H9 (cell line): ENCODE results near the gene TEX44. TPM values are rescaled to one million over a fixed set of nuclear protein-coding genes. Genes with fewer than 3 reads are reported as not detected.

Source experiments
- DNase-seq: peaks from one replicate; pipeline ENCODE4 v3.0.0-alpha.2; 2017
- H2AFZ ChIP-seq: one replicate; pipeline ENCODE4 v1.6.1; 2013; ENCODE audit warnings: mild to moderate bottlenecking, low read length, control low read depth, moderate library complexity
- H2AK5ac ChIP-seq: 2 replicates; pipeline ENCODE4 v1.6.1; 2013; ENCODE audit warnings: low read length, control low read depth, mixed read lengths; ENCODE audit not compliant: insufficient read length
- H2BK120ac ChIP-seq: one replicate; pipeline ENCODE4 v1.6.1; 2013; ENCODE audit warnings: low read depth, mild to moderate bottlenecking, low read length, control low read depth, inconsistent platforms; ENCODE audit not compliant: poor library complexity, severe bottlenecking
- H2BK12ac ChIP-seq: 2 replicates; pipeline ENCODE4 v1.6.1; 2013; ENCODE audit warnings: low read length, control low read depth, mixed read lengths, low read depth; ENCODE audit not compliant: insufficient read length
- H2BK15ac ChIP-seq: 2 replicates; pipeline ENCODE4 v1.6.1; 2013; ENCODE audit warnings: low read depth, low read length, control low read depth
- H2BK20ac ChIP-seq: one replicate; pipeline ENCODE4 v1.6.1; 2013; ENCODE audit warnings: low read depth, mild to moderate bottlenecking, low read length, control low read depth, inconsistent platforms; ENCODE audit not compliant: poor library complexity, severe bottlenecking
- H2BK5ac ChIP-seq: 2 replicates; pipeline ENCODE4 v1.6.1; 2013; ENCODE audit warnings: low read length, control low read depth, mixed read lengths; ENCODE audit not compliant: insufficient read length
- H3K14ac ChIP-seq: 2 replicates; pipeline ENCODE4 v1.6.1; 2013; ENCODE audit warnings: low read length, control low read depth; ENCODE audit not compliant: insufficient read depth
- H3K18ac ChIP-seq: 2 replicates; pipeline ENCODE4 v1.6.1; 2013; ENCODE audit warnings: low read depth, mild to moderate bottlenecking, mixed read lengths, low read length, control low read depth; ENCODE audit not compliant: insufficient read length
- H3K23ac ChIP-seq: 2 replicates; pipeline ENCODE4 v1.6.1; 2013; ENCODE audit warnings: low read length, control low read depth, mixed read lengths, low read depth; ENCODE audit not compliant: insufficient read length
- H3K23me2 ChIP-seq: 2 replicates; pipeline ENCODE4 v1.6.1; 2013; ENCODE audit warnings: low read depth, mild to moderate bottlenecking, mixed read lengths, low read length, control low read depth; ENCODE audit not compliant: insufficient read length, poor library complexity, severe bottlenecking
- H3K27ac ChIP-seq: 2 replicates; pipeline ENCODE4 v1.5.1; 2013; ENCODE audit warnings: low read length, control low read depth, mixed read lengths, low read depth; ENCODE audit not compliant: insufficient read length
- H3K27me3 ChIP-seq: 2 replicates; pipeline ENCODE4 v1.6.1; 2013; ENCODE audit warnings: low read length, control low read depth, inconsistent platforms; ENCODE audit not compliant: insufficient read depth
- H3K4ac ChIP-seq: 2 replicates; pipeline ENCODE4 v1.6.1; 2013; ENCODE audit warnings: low read depth, mild to moderate bottlenecking, control low read depth, inconsistent platforms, low read length, moderate library complexity
- H3K4me1 ChIP-seq: 2 replicates; pipeline ENCODE4 v1.6.1; 2013; ENCODE audit warnings: low read length, control low read depth, inconsistent platforms; ENCODE audit not compliant: insufficient read depth
- H3K4me2 ChIP-seq: 2 replicates; pipeline ENCODE4 v1.6.1; 2013; ENCODE audit warnings: low read length, control low read depth, mixed read lengths; ENCODE audit not compliant: insufficient read length, insufficient read depth
- H3K56ac ChIP-seq: 2 replicates; pipeline ENCODE4 v1.6.1; 2013; ENCODE audit warnings: low read depth, mild to moderate bottlenecking, mixed read lengths, low read length, control low read depth; ENCODE audit not compliant: insufficient read length
- H3K79me1 ChIP-seq: 2 replicates; pipeline ENCODE4 v1.6.1; 2013; ENCODE audit warnings: low read depth, mild to moderate bottlenecking, moderate library complexity, low read length, control low read depth, inconsistent platforms; ENCODE audit not compliant: insufficient read depth, poor library complexity, severe bottlenecking
- H3K79me2 ChIP-seq: 2 replicates; pipeline ENCODE4 v1.6.1; 2013; ENCODE audit warnings: low read length, control low read depth, inconsistent platforms; ENCODE audit not compliant: insufficient read depth
- H3K9ac ChIP-seq: 2 replicates; pipeline ENCODE4 v1.6.1; 2013; ENCODE audit warnings: low read length, control low read depth, mixed read lengths; ENCODE audit not compliant: insufficient read length; ENCODE audit errors: extremely low read depth
- H3K9me3 ChIP-seq: one replicate; pipeline ENCODE4 v1.6.1; 2013; ENCODE audit warnings: low read depth, low read length, inconsistent platforms; ENCODE audit not compliant: control insufficient read depth
- H3T11ph ChIP-seq: one replicate; pipeline ENCODE4 v1.6.1; 2013; ENCODE audit warnings: mild to moderate bottlenecking, low read length, control low read depth, inconsistent platforms
- H4K20me1 ChIP-seq: one replicate; pipeline ENCODE4 v1.6.1; 2013; ENCODE audit not compliant: control insufficient read depth, insufficient read length, insufficient read depth
- H4K5ac ChIP-seq: 2 replicates; pipeline ENCODE4 v1.6.1; 2013; ENCODE audit warnings: low read depth, mild to moderate bottlenecking, mixed read lengths, low read length, control low read depth; ENCODE audit not compliant: insufficient read length
- H4K8ac ChIP-seq: replicated peaks from 2 replicates; pipeline ENCODE4 v1.6.1; 2013; ENCODE audit warnings: low read length, control low read depth, mixed read lengths, low read depth; ENCODE audit not compliant: insufficient read length
- H4K91ac ChIP-seq: 2 replicates; pipeline ENCODE4 v1.6.1; 2013; ENCODE audit warnings: low read depth, mild to moderate bottlenecking, moderate library complexity, mixed read lengths, low read length, control low read depth; ENCODE audit not compliant: insufficient read length
- H3K27ac Mint-ChIP-seq, 3 experiments: 2 replicates in 2 of 3; 3 replicates in 1 of 3; pipeline ENCODE4 v1.8.0; 2020 to 2021; ENCODE audit warnings: mixed read lengths in 3 of 3, mild to moderate bottlenecking in 1 of 3, moderate library complexity in 1 of 3
- H3K27me3 Mint-ChIP-seq: 2 replicates; pipeline ENCODE4 v1.8.0; 2021; ENCODE audit warnings: low read depth, mild to moderate bottlenecking, moderate library complexity, mixed read lengths
- H3K36me3 Mint-ChIP-seq, 3 experiments: 2 replicates in 2 of 3; 3 replicates in 1 of 3; pipeline ENCODE4 v1.8.0; 2020 to 2021; ENCODE audit warnings: low read depth in 3 of 3, mixed read lengths in 3 of 3; ENCODE audit not compliant: insufficient read depth in 1 of 3
- H3K4me1 Mint-ChIP-seq, 2 experiments: 2 replicates each; pipeline ENCODE4 v1.8.0; 2020; ENCODE audit warnings: mixed read lengths in 2 of 2
- H3K4me3 Mint-ChIP-seq, 2 experiments: 2 replicates in 1 of 2; 3 replicates in 1 of 2; pipeline ENCODE4 v1.8.0; 2020 to 2021; ENCODE audit warnings: mild to moderate bottlenecking in 2 of 2, mixed read lengths in 2 of 2, moderate library complexity in 1 of 2
- H3K9me3 Mint-ChIP-seq, 2 experiments: 2 replicates in 1 of 2; 3 replicates in 1 of 2; pipeline ENCODE4 v1.8.0; 2020; ENCODE audit warnings: mild to moderate bottlenecking in 2 of 2, mixed read lengths in 2 of 2, moderate library complexity in 1 of 2
- CTCF ChIP-seq: fragments of 200-600 bp; sonication (generic); conservative IDR thresholded peaks from 3 replicates; pipeline ENCODE4 v1.8.0; 2021; ENCODE audit warnings: antibody characterized with exemption, mild to moderate bottlenecking
- WGBS: extraction: QIAGEN DNeasy Blood & Tissue Kit; methylation state at CpG from one replicate; pipeline ENCODE4 v1.1.7; 2013; ENCODE audit warnings: missing lambda C conversion rate, low lambda C conversion rate, mixed read lengths; ENCODE audit not compliant: insufficient read length; ENCODE audit errors: extremely low coverage; 5-methylcytosine and 5-hydroxymethylcytosine counted together
- total RNA-seq: library from RNA; stranded (reverse); gene quantifications from 2 replicates; pipeline ENCODE4 v1.2.1, GENCODE V29; 2021

Gene TEX44
- total RNA-seq, 1 experiment from 2014 or later: not detected

DNA sequence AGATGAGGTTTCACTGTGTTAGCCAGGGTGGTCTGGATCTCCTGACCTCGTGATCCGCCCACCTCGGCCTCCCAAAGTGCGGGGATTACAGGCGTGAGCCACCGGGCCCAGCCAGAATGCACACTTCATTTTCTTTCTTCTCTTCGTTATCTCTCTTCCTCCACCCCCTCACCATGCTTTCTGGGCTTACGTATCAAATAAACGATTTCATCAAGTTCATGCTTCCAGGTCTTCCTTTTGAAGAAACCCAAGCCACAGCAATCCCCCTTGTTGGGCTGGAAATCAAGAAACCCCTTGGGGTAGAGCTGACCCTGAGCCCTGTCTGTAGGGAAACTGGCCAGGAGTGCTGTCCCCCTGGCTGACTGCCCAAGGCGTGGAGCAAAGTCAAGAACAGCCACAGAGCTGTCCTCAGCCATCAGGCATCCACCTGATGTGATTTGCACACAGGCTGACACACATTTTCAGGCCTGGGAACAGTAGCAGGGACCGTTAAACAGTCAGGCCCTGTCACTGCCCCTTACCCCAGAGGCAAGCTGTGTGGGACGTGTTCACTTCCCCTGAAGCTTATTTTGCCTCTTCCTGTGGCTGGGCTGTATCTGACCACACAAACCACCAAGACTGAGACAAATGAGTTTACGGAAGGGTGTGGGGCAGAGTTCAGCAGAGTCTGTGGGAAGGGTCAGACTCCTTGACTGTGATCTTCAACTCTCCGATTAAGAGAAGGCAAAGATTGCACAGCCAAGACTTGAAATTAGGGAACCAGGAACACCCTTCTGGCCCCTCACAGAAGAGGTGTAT, 47.4 kb upstream of the TEX44 start:
- H2BK12ac ChIP-seq: no peak overlapping the region
- no peak overlapping the region for H3K56ac ChIP-seq
- no peak overlapping the region for H2AK5ac ChIP-seq
- H3K9ac ChIP-seq: no peak overlapping the region
- no peak overlapping the region for H3K4me3 Mint-ChIP-seq
- no peak for DNase-seq
- no peak overlapping the region for H2BK20ac ChIP-seq
- no peak overlapping the region for H3K18ac ChIP-seq
- H2BK15ac ChIP-seq: no peak overlapping the region
- H4K20me1 ChIP-seq: peaks cover 3% of the 10 kb centered on the region
- no peak overlapping the region for H3K4ac ChIP-seq
- no peaks in the 10 kb centered on the region for H3K23me2 ChIP-seq
- no peak overlapping the region for H2BK5ac ChIP-seq
- no peak overlapping the region for H4K8ac ChIP-seq
- H3K79me1 ChIP-seq: no peaks in the 10 kb centered on the region
- H3K27me3 Mint-ChIP-seq: peaks cover 2% of the 10 kb centered on the region
- peaks cover 2% of the 10 kb centered on the region in 2 experiments; a peak in 1 of 4 replicates for H3K4me1 Mint-ChIP-seq
- H4K5ac ChIP-seq: no peak overlapping the region
- no peak for TF ChIP-seq CTCF
- no peaks in the 10 kb centered on the region for H3K4me1 ChIP-seq
- H2BK120ac ChIP-seq: no peak overlapping the region
- no peak overlapping the region for H3K14ac ChIP-seq
- WGBS: no CpG with 5 or more reads among the region's 14 CpGs
- no peak overlapping the region for H4K91ac ChIP-seq
- no peaks in the 10 kb centered on the region for H3K79me2 ChIP-seq
- H3T11ph ChIP-seq: no peak overlapping the region
- H2AFZ ChIP-seq: no peak overlapping the region
- H3K9me3 ChIP-seq: no peaks in the 10 kb centered on the region
- peaks cover 11 to 12% of the 10 kb centered on the region in 2 experiments for H3K9me3 Mint-ChIP-seq
- peaks cover 0 to 5% (median 2%) of the 10 kb centered on the region in 3 experiments; a peak in 3 of 7 replicates for H3K36me3 Mint-ChIP-seq
- no peaks in the 10 kb centered on the region for H3K27me3 ChIP-seq
- H3K27ac Mint-ChIP-seq: no peak overlapping the region; a peak in 1 of 7 replicates
- H3K23ac ChIP-seq: no peak overlapping the region
- no peak overlapping the region for H3K4me2 ChIP-seq
- H3K27ac ChIP-seq: no peak overlapping the region
